Fibroblast of peridontal ligament (primary cell): ENCODE results near the gene RGS11.
"Not testable (repeated sequence)": the region's sequence is repeated elsewhere in the genome, so short reads cannot be mapped to it uniquely, and the experiment has no call there.

ENCODE experiments used
- DNase-seq: peaks from one replicate; pipeline ENCODE4 v3.0.0-alpha.2; 2010; ENCODE audit errors: extremely low read depth

The RGS11 gene

GRCh38 chr16:280552-280951 lies 4.8 kb upstream of the RGS11 start, which contains the start of gene ARHGDIG:
ARHGDIG (plus strand) TSS chr16:280591; CDS start chr16:280681, 90 bp downstream.
- no peak for DNase-seq

GRCh38 chr16:280005-280460 lies 4.3 kb upstream of the RGS11 start:
- no peak for DNase-seq

GRCh38 chr16:279531-279930 lies 3.8 kb upstream of the RGS11 start:
- DNase-seq, result no peak

- no peak for DNase-seq
Observed at GRCh38 chr16:278863-279366, 3.2 kb upstream of the RGS11 start.

GRCh38 chr16:276426-277077 lies 808 bp upstream of the RGS11 start:
- DNase-seq, result peak; percentile 4

- no peak for DNase-seq
Observed at GRCh38 chr16:275041-275641, 603 bp downstream of the RGS11 start.

- DNase-seq, result no peak
Observed at GRCh38 chr16:273547-274421, 2.0 kb downstream of the RGS11 start.

- DNase-seq, result no peak
Observed at GRCh38 chr16:272633-273546, 2.9 kb downstream of the RGS11 start.

GRCh38 chr16:270381-271255 lies 5.1 kb downstream of the RGS11 start:
- no peak for DNase-seq

GRCh38 chr16:269061-269796 lies 6.5 kb downstream of the RGS11 start:
- no peak for DNase-seq

- no peak for DNase-seq
Observed at GRCh38 chr16:268141-269053, 7.3 kb downstream of the RGS11 start.

GRCh38 chr16:267562-267961 lies 8.2 kb downstream of the RGS11 start:
- DNase-seq, result not testable (repeated sequence)

- DNase-seq, result no peak
Observed at GRCh38 chr16:266258-267164, 9.2 kb downstream of the RGS11 start.

- no peak for DNase-seq
Observed at GRCh38 chr16:265711-266110, 10.0 kb downstream of the RGS11 start.

- DNase-seq, result no peak
Observed at GRCh38 chr16:265002-265529, 10.7 kb downstream of the RGS11 start.

GRCh38 chr16:264440-264951 lies 11.2 kb downstream of the RGS11 start:
- DNase-seq, result no peak

- no peak for DNase-seq
Observed at GRCh38 chr16:263944-264343, 11.8 kb downstream of the RGS11 start.
